Measurements from ENCODE around the gene MAPKAP1.

DNA sequence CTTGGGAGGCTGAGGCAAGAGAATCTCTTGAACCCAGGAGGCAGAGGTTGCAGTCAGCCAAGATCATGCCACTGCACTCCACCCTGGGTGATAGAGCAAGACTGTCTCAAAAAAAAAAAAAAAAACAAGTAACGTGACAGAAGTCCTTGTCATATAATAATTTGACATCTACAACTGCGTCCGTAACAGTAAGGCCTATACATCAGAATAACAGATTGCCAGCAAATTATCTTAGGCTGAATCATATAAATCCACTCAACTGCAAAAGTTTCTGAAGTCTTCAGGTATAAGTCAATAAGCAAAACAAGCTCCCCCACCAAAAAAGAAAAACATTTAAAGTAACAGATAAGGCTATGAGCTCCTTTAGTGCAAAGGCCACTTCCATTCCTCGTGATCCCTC is 3.3 kb downstream of the MAPKAP1 start:
- no peak for TF ChIP-seq POLR2A (IDR thresholded peaks at IDR 0.05; ENCODE audit: low read length)
- no peak for TF ChIP-seq GATA1 (IDR thresholded peaks at IDR 0.05; ENCODE audit: low read depth, low read length)
